Retinal pigment epithelial cell (primary cell): ENCODE results near the gene IFT172.

Source experiments
- DNase-seq: peaks from one replicate; pipeline ENCODE4 v3.0.0-alpha.2; 2010; ENCODE audit warnings: low read depth
- H3K4me3 ChIP-seq: 2 replicates; pipeline ENCODE4 v1.5.1; 2011; ENCODE audit warnings: mild to moderate bottlenecking, low read length, control low read depth, moderate library complexity
- CTCF ChIP-seq: conservative IDR thresholded peaks from 2 replicates; pipeline ENCODE4 v1.5.1; 2011; ENCODE audit warnings: low read depth, low read length, control low read depth, inconsistent platforms

Gene IFT172

GRCh38 chr2:27520316-27520715 is 30.8 kb upstream of the IFT172 start:
- no peak overlapping the region for H3K4me3 ChIP-seq
- no peak for TF ChIP-seq CTCF

GRCh38 chr2:27518782-27519113 is 29.2 kb upstream of the IFT172 start:
- no peak for TF ChIP-seq CTCF
- DNase-seq = no peak
- no peak overlapping the region for H3K4me3 ChIP-seq

More at GRCh38 chr2:27520316-27520715, 30.8 kb upstream of the IFT172 start:
- no peak for DNase-seq

GRCh38 chr2:27518113-27518781 is 28.7 kb upstream of the IFT172 start:
- TF ChIP-seq CTCF = no peak
- no peak overlapping the region for H3K4me3 ChIP-seq
- DNase-seq = no peak

- no peak for DNase-seq
- TF ChIP-seq CTCF = no peak
- H3K4me3 ChIP-seq = no peak overlapping the region
These were observed 19.8 kb upstream of the IFT172 start for GRCh38 chr2:27509326-27509725.

- no peak for TF ChIP-seq CTCF
- no peak for DNase-seq
- no peak overlapping the region for H3K4me3 ChIP-seq
These were observed 17.8 kb upstream of the IFT172 start for GRCh38 chr2:27507293-27507692.

- no peak for TF ChIP-seq CTCF
- no peak for DNase-seq
- no peak overlapping the region for H3K4me3 ChIP-seq
These were observed 17.0 kb upstream of the IFT172 start for GRCh38 chr2:27506587-27506986.

- no peak for DNase-seq
- H3K4me3 ChIP-seq = no peak overlapping the region
- no peak for TF ChIP-seq CTCF
These were observed 12.6 kb upstream of the IFT172 start for GRCh38 chr2:27502142-27502541.
